Brain microvascular endothelial cell (primary cell): ENCODE measurements around the gene RAB6A.

Source experiments
- DNase-seq: peaks from one replicate; pipeline ENCODE4 v3.0.0-alpha.2; 2020
- H3K27ac ChIP-seq: fragments of 250-450 bp; sonication (Bioruptor Pico); 2 replicates; pipeline ENCODE4 v1.5.1; 2020; ENCODE audit warnings: mild to moderate bottlenecking, moderate library complexity
- H3K27me3 ChIP-seq: fragments of 250-450 bp; sonication (Bioruptor Pico); replicated peaks from 2 replicates; pipeline ENCODE4 v1.5.1; 2020; ENCODE audit warnings: mild to moderate bottlenecking
- H3K36me3 ChIP-seq: fragments of 250-450 bp; sonication (Bioruptor Pico); replicated peaks from 2 replicates; pipeline ENCODE4 v1.5.1; 2020; ENCODE audit warnings: mild to moderate bottlenecking
- H3K4me3 ChIP-seq: 2 replicates; pipeline ENCODE4 v1.5.1; 2011; ENCODE audit warnings: low read depth, mild to moderate bottlenecking, control low read depth, low read length, moderate library complexity
- CTCF ChIP-seq: IDR thresholded peaks from 2 replicates; pipeline ENCODE4 v1.5.1; 2011; ENCODE audit warnings: low read depth, mild to moderate bottlenecking, moderate library complexity, low read length, control low read depth, inconsistent platforms; ENCODE audit errors: missing control alignments
- in situ Hi-C: cut with HindIII; loops from 2 replicates; pipeline ENCODE4 v1.10.0; 2017; ENCODE audit warnings: low sequenced_read_pairs, low pct_ligation_motif_present

The RAB6A gene

GRCh38 chr11:73760135-73760678 lies 667 bp downstream of the RAB6A start:
- no peak for TF ChIP-seq CTCF
- Histone ChIP-seq H3K27ac (peak overlapping the region; percentile 63), H3K36me3 (no peaks in the 10 kb centered on the region), H3K27me3 (no peaks in the 10 kb centered on the region), H3K4me3 (peak overlapping the region; percentile 92)
- in situ Hi-C loops: no loop called here
- no peak for DNase-seq

- no peak for TF ChIP-seq CTCF
- Histone ChIP-seq H3K36me3 (no peaks in the 10 kb centered on the region), H3K27ac (peak overlapping the region; percentile 63), H3K27me3 (no peaks in the 10 kb centered on the region), H3K4me3 (peak overlapping the region; percentile 92)
- in situ Hi-C loops: no loop called here
- no peak for DNase-seq
These were observed 1.2 kb downstream of the RAB6A start for GRCh38 chr11:73759610-73760134.

DNA sequence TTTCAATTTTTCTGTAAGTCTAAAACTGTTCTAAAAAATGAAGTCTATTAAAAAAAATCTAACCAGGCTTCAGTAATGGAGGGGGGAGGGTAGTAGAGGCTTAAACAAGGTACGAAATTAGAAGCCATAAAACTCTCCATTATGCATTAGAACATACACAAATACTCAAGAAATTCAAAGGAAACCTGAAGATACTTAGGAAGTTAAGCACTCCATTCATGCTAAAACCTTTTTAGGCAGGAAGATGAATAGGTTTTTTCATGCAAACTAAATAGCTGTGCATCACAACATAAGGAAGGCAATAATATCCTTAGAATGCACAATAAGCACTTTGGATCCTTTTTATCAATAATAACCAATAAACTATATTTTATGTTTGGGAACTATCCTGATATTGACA lies 2.4 kb downstream of the RAB6A start:
- Histone ChIP-seq H3K27ac (no peak overlapping the region), H3K4me3 (peak overlapping the region; percentile 92), H3K36me3 (no peaks in the 10 kb centered on the region), H3K27me3 (no peaks in the 10 kb centered on the region)
- no peak for DNase-seq
- no peak for TF ChIP-seq CTCF
- in situ Hi-C loops: no loop called here

GRCh38 chr11:73757598-73757997 lies 3.3 kb downstream of the RAB6A start:
- H3K4me3 ChIP-seq: no peak overlapping the region
- no peak for DNase-seq
- no peak for TF ChIP-seq CTCF
- in situ Hi-C loops: no loop called here
- H3K36me3 ChIP-seq: peaks cover 3% of the 10 kb centered on the region
- H3K27me3 ChIP-seq: no peaks in the 10 kb centered on the region
- no peak overlapping the region for H3K27ac ChIP-seq

DNA sequence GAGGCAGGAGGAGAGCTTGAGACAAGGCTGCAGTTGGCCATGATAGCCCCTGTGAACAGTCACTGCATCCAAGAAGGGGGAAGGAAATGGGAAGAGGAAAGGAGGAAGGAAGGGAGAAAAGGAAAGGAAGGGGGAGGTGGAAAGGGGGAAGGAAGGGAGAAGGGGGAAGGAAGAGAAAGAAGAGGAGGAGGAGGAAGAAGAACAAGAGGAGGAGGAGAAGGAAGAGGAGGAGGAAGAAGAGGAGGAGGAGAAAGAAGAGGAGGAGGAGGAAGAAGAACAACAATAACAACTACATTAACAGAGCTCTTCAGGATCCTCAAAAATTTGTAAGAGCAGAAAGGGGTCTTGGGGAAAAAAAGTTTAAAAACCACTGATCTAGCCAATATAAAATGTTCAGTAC lies 5.2 kb downstream of the RAB6A start:
- TF ChIP-seq CTCF: no peak
- Histone ChIP-seq H3K27me3 (no peaks in the 10 kb centered on the region), H3K27ac (no peak overlapping the region), H3K4me3 (no peak overlapping the region), H3K36me3 (peaks cover 3% of the 10 kb centered on the region)
- in situ Hi-C loops: no loop called here
- DNase-seq: no peak

DNA sequence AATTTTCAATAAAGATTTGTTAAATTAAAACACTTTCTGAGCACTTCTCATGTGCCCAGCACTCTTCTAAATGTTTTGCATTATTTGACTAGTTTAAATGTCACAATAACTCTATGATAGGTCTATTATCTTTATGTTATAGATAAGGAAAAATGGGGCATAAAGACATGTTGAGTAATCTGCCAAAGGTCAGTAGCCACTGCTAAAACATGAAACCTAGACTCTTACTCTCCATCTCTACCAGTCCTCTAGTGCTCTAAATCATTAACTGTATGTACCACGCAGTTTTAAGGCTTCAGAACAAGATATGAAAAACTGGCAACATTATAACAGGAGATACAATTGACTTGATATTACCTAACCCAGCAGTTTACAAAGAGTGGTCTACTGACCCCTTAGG lies 6.9 kb downstream of the RAB6A start:
- Histone ChIP-seq H3K27ac (no peak overlapping the region), H3K27me3 (no peaks in the 10 kb centered on the region), H3K36me3 (peaks cover 3% of the 10 kb centered on the region), H3K4me3 (no peak overlapping the region)
- TF ChIP-seq CTCF: no peak
- in situ Hi-C loops: no loop called here
- no peak for DNase-seq
